Measurements from ENCODE around the gene LRMDA.
A peak's percentile ranks its signal among the peaks of the same experiment; 100 is the strongest.
"Not testable (repeated sequence)": the region's sequence is repeated elsewhere in the genome, so short reads cannot be mapped to it uniquely, and the experiment has no call there.

Gene LRMDA

DNA sequence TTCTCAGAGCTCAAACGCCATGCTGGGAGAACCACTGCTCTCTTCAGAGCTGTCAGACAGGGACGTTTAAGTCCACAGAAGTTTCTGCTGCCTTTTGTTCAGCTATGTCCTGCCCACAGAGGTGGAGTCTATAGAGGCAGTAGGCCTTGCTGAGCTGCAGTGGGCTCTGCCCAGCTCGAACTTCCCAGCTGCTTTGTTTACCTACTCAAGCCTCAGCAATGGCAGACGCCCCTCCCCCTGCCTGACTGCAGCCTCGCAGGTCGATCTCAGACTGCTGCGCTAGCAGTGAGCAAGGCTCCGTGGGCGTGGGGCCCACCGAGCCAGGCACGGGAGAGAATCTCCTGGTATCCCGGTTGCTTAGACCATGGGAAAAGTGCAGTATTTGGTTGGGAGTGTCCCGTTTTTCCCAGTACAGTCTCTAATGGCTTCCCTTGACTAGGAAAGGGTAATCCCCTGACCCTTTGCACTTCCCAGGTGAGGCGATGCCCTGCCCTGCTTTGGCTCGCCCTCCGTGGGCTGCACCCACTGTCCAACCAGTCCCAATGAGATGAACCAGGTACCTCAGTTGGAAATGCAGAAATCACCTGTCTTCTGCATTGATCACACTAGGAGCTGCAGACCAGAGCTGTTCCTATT is 89.9 kb downstream of the LRMDA start:
- not testable (repeated sequence) for H3K4me1 ChIP-seq (ENCODE audit: control insufficient read depth, insufficient read depth, low read length, unreplicated experiment); H2AFZ ChIP-seq (ENCODE audit: low read length, unreplicated experiment); H3K27ac ChIP-seq (ENCODE audit: low read depth, low read length); H3K27me3 ChIP-seq (ENCODE audit: insufficient read depth, low read length); H3K79me2 ChIP-seq (ENCODE audit: control insufficient read depth, insufficient read depth, low read length, unreplicated experiment); H3K36me3 ChIP-seq (ENCODE audit: insufficient read depth, low read length); H3K4me3 ChIP-seq (ENCODE audit: low read depth, low read length)

DNA sequence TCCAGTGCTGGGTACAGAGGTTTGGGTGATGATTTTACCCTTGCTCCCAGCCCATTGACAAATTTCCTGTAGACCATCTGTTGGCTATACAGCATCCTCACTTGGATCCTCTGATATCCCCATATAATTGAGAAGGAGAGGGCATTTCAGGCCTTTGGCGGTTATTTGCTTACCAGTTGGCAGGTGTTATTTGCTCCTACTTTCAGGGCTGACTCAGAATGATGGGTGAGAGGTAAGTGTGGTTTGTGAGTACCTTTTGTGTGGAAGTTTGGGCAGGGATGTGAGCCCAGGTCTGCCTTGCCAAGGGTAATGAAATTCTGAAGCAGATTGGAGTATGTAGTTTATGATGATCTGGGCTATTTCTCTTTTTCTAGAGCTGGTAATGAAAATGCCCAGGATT is 93.6 kb downstream of the LRMDA start:
- Histone ChIP-seq H3K79me2 (ENCODE audit: control insufficient read depth, insufficient read depth, low read length, unreplicated experiment) (no peaks in the 10 kb centered on the region), H3K4me3 (ENCODE audit: low read depth, low read length) (no peak overlapping the region), H2AFZ (ENCODE audit: low read length, unreplicated experiment) (no peak overlapping the region), H3K27ac (ENCODE audit: low read depth, low read length) (no peak overlapping the region), H3K27me3 (ENCODE audit: insufficient read depth, low read length) (no peaks in the 10 kb centered on the region), H3K4me1 (ENCODE audit: control insufficient read depth, insufficient read depth, low read length, unreplicated experiment) (peaks cover 5% of the 10 kb centered on the region), H3K36me3 (ENCODE audit: insufficient read depth, low read length) (no peaks in the 10 kb centered on the region)

DNA sequence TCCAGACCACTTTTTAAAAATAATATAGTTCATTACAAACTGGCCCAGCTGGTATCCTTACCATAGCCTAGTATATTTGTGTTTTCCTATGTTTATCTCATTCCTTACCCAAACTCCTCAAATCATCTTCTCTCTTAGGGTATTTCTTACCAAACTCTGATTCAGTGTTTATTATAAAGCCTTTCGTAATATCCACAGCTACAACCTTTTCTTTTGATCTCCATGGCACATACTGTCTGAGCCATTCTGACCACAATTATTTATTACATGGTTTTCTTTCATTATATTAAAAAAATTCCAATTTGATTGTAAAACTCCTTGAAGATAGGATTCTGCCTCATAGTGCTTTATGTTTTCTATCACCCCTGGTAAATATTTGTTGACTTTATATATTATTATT is 94.2 kb downstream of the LRMDA start:
- Histone ChIP-seq H3K4me3 (ENCODE audit: low read depth, low read length) (no peak overlapping the region), H3K36me3 (ENCODE audit: insufficient read depth, low read length) (no peaks in the 10 kb centered on the region), H2AFZ (ENCODE audit: low read length, unreplicated experiment) (no peak overlapping the region), H3K79me2 (ENCODE audit: control insufficient read depth, insufficient read depth, low read length, unreplicated experiment) (no peaks in the 10 kb centered on the region), H3K27ac (ENCODE audit: low read depth, low read length) (no peak overlapping the region), H3K27me3 (ENCODE audit: insufficient read depth, low read length) (no peaks in the 10 kb centered on the region), H3K4me1 (ENCODE audit: control insufficient read depth, insufficient read depth, low read length, unreplicated experiment) (peaks cover 11% of the 10 kb centered on the region)

DNA sequence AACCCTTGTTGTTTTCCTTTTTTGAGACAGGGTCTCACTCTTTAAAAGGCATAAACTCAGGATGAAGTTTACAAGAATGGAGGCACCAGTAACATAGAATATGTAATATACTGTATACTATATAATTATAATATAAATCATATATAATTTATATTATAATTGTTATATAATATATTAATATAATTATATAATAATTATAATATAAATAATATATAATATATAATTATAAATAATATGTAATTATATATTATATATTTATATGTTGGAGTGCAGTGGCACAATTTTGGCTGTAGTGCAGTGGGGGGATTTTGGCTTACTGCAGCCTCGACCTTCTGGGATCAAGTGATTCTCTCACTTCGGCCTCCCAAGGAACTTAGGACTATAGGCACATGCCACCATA is 96.1 kb downstream of the LRMDA start:
- no peak overlapping the region for H2AFZ ChIP-seq (ENCODE audit: low read length, unreplicated experiment)
- H3K4me3 ChIP-seq (ENCODE audit: low read depth, low read length), result no peak overlapping the region
- H3K27ac ChIP-seq (ENCODE audit: low read depth, low read length), result no peak overlapping the region
- no peaks in the 10 kb centered on the region for H3K79me2 ChIP-seq (ENCODE audit: control insufficient read depth, insufficient read depth, low read length, unreplicated experiment)
- H3K4me1 ChIP-seq (ENCODE audit: control insufficient read depth, insufficient read depth, low read length, unreplicated experiment), result peaks cover 30% of the 10 kb centered on the region
- no peaks in the 10 kb centered on the region for H3K27me3 ChIP-seq (ENCODE audit: insufficient read depth, low read length)
- no peaks in the 10 kb centered on the region for H3K36me3 ChIP-seq (ENCODE audit: insufficient read depth, low read length)

DNA sequence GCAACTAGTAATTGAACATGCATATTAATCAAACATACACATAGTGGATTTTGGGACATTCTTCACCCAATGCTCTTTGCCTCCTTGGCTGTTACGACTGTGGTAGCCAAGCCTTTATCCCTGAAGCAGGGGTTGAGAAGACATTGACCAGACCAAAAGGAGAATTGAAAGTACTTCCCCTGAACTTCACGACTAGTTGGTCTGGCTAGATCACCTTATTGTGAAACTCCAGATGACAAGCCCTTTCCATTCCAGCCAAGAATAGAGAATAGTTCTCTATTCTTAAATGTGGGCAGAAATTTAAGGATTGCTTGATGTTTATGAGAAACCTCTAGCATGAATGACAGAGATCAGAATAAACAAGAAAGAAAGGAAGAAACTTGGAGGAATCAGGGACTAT is 97.0 kb downstream of the LRMDA start:
- H3K27me3 ChIP-seq (ENCODE audit: insufficient read depth, low read length), result no peaks in the 10 kb centered on the region
- H3K27ac ChIP-seq (ENCODE audit: low read depth, low read length), result no peak overlapping the region
- no peak overlapping the region for H3K4me3 ChIP-seq (ENCODE audit: low read depth, low read length)
- peaks cover 34% of the 10 kb centered on the region for H3K4me1 ChIP-seq (ENCODE audit: control insufficient read depth, insufficient read depth, low read length, unreplicated experiment)
- no peak overlapping the region for H2AFZ ChIP-seq (ENCODE audit: low read length, unreplicated experiment)
- no peaks in the 10 kb centered on the region for H3K36me3 ChIP-seq (ENCODE audit: insufficient read depth, low read length)
- no peaks in the 10 kb centered on the region for H3K79me2 ChIP-seq (ENCODE audit: control insufficient read depth, insufficient read depth, low read length, unreplicated experiment)

DNA sequence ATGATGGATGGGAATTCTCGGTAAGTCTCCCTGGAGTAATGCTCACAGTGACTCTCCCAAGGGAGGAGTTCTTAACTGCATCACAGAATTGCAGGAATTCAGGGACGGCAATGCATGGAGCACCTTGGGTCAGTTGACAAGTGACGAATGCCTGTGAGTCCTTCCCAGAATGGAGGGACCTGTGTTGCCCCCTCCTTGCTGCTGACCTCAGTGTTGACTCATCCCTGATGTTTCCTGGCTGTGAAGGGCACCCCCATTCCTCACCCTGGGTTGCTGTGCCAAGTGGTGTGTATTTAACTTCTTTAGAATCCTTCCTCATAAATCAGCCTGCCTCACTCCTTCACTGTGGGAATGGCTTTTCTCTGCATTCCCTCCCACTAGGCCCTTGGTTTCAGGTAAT is 98.9 kb downstream of the LRMDA start:
- Histone ChIP-seq H2AFZ (ENCODE audit: low read length, unreplicated experiment) (no peak overlapping the region), H3K27me3 (ENCODE audit: insufficient read depth, low read length) (no peaks in the 10 kb centered on the region), H3K79me2 (ENCODE audit: control insufficient read depth, insufficient read depth, low read length, unreplicated experiment) (no peaks in the 10 kb centered on the region), H3K4me1 (ENCODE audit: control insufficient read depth, insufficient read depth, low read length, unreplicated experiment) (peaks cover 29% of the 10 kb centered on the region), H3K36me3 (ENCODE audit: insufficient read depth, low read length) (no peaks in the 10 kb centered on the region), H3K27ac (ENCODE audit: low read depth, low read length) (peak overlapping the region; percentile 79), H3K4me3 (ENCODE audit: low read depth, low read length) (no peak overlapping the region)

DNA sequence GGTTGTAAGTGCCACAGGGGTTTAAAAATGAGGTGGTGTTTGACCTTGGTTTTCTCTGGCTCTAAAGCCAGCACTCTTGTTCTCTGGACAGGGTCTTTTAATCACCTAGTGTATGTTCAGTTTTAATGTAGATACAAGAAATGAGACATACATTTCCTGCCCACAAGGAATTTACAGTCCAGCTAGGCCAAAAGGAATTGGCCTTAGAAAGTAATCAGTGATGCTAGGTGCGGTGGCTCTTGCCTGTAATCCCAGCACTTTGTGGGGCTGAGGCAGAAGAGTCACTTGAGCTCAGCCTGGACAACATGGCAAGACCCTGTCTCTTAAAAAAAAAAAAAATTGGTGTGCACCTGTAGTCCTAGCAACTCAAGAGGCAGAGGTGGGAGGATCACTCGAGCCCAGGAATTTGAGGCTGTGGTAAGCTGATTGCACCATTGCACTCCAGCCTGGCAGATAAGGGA is 100.2 kb downstream of the LRMDA start:
- peak overlapping the region; percentile 79; the same call in 1 of the 2 replicates for H3K27ac ChIP-seq (ENCODE audit: low read depth, low read length)
- no peak overlapping the region for H2AFZ ChIP-seq (ENCODE audit: low read length, unreplicated experiment)
- H3K4me3 ChIP-seq (ENCODE audit: low read depth, low read length), result no peak overlapping the region
- peaks cover 29% of the 10 kb centered on the region for H3K4me1 ChIP-seq (ENCODE audit: control insufficient read depth, insufficient read depth, low read length, unreplicated experiment)
- H3K79me2 ChIP-seq (ENCODE audit: control insufficient read depth, insufficient read depth, low read length, unreplicated experiment), result no peaks in the 10 kb centered on the region
- H3K36me3 ChIP-seq (ENCODE audit: insufficient read depth, low read length), result no peaks in the 10 kb centered on the region
- no peaks in the 10 kb centered on the region for H3K27me3 ChIP-seq (ENCODE audit: insufficient read depth, low read length)

DNA sequence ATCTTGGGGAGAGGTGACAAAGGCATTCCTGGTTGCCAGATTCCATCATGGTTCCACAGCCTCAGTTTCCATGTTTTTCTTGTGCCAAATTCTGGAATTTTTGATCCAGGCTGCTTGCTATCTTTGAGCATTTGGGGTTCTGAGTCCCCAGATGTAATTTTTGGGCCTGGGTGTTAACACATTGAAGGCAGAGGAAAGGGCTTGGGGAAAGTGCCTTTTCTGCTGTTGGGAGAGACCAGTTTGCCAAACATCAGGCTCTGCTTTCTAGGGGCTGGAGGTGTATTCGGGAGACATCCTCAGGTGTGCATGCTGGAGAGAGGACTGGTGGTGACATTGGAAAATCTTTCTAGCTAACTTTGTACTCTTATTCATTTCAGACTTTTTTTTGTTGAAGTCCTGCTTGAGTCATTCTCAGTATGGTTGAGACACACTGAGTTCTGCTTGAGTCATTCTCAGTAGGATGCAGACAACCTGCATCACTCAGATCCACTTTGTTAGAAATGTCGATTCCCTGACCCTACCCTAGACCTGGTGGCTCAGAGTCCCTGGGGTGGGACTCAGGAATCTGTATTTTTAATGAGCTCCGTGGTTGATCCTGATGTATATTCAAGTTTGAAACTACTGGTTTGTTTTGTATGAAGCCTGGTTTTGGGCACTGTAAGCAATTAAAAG is 101.0 kb downstream of the LRMDA start:
- Histone ChIP-seq H3K36me3 (ENCODE audit: insufficient read depth, low read length) (no peaks in the 10 kb centered on the region), H3K27ac (ENCODE audit: low read depth, low read length) (peak overlapping the region; percentile 50), H3K27me3 (ENCODE audit: insufficient read depth, low read length) (no peaks in the 10 kb centered on the region), H3K4me1 (ENCODE audit: control insufficient read depth, insufficient read depth, low read length, unreplicated experiment) (peaks cover 29% of the 10 kb centered on the region), H3K79me2 (ENCODE audit: control insufficient read depth, insufficient read depth, low read length, unreplicated experiment) (no peaks in the 10 kb centered on the region), H2AFZ (ENCODE audit: low read length, unreplicated experiment) (no peak overlapping the region), H3K4me3 (ENCODE audit: low read depth, low read length) (no peak overlapping the region)

DNA sequence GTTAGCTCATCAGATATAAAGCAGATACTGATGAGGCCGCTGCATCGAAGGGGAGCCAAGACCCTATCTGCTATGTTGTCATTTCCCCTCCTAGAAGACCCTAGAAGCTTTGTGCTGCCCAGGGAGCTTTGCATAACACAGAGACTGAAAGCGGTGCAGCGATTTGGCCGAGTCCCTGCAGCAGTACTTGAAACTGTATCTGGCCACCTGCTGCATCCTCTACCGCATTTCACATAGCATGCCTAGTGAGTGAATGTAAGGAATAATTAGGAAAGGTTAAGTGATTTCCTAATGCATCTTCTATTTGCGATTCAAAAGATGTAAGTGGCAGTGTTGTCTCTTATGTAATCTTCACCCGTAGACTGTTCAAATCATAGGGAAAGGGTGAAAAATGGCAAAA is 106.7 kb downstream of the LRMDA start:
- no peak overlapping the region for H2AFZ ChIP-seq (ENCODE audit: low read length, unreplicated experiment)
- no peaks in the 10 kb centered on the region for H3K27me3 ChIP-seq (ENCODE audit: insufficient read depth, low read length)
- H3K79me2 ChIP-seq (ENCODE audit: control insufficient read depth, insufficient read depth, low read length, unreplicated experiment), result no peaks in the 10 kb centered on the region
- H3K27ac ChIP-seq (ENCODE audit: low read depth, low read length), result no peak overlapping the region
- H3K36me3 ChIP-seq (ENCODE audit: insufficient read depth, low read length), result no peaks in the 10 kb centered on the region
- peaks cover 4% of the 10 kb centered on the region for H3K4me1 ChIP-seq (ENCODE audit: control insufficient read depth, insufficient read depth, low read length, unreplicated experiment)
- H3K4me3 ChIP-seq (ENCODE audit: low read depth, low read length), result no peak overlapping the region

DNA sequence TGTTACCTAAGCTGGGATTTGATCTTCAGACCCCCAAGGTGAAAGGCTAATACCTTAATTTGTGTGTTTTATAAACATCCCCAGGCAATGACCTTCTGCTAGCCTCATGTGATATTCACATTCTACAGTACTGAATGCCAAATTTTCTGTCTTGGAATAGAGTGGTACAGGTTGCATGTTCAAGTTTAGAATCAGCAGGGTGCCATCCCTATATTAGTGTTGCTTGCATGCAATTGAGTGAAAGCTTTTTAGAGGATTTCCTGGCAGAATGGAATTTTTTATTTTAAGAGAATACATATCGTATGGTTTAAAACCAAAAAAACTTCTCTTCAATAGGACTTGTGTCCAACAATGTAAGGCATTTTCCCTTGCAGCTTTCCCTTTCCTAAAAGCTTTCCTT is 107.3 kb downstream of the LRMDA start:
- no peaks in the 10 kb centered on the region for H3K79me2 ChIP-seq (ENCODE audit: control insufficient read depth, insufficient read depth, low read length, unreplicated experiment)
- no peak overlapping the region for H3K4me3 ChIP-seq (ENCODE audit: low read depth, low read length)
- no peak overlapping the region for H2AFZ ChIP-seq (ENCODE audit: low read length, unreplicated experiment)
- no peaks in the 10 kb centered on the region for H3K27me3 ChIP-seq (ENCODE audit: insufficient read depth, low read length)
- no peaks in the 10 kb centered on the region for H3K36me3 ChIP-seq (ENCODE audit: insufficient read depth, low read length)
- peaks cover 5% of the 10 kb centered on the region for H3K4me1 ChIP-seq (ENCODE audit: control insufficient read depth, insufficient read depth, low read length, unreplicated experiment)
- H3K27ac ChIP-seq (ENCODE audit: low read depth, low read length), result no peak overlapping the region

DNA sequence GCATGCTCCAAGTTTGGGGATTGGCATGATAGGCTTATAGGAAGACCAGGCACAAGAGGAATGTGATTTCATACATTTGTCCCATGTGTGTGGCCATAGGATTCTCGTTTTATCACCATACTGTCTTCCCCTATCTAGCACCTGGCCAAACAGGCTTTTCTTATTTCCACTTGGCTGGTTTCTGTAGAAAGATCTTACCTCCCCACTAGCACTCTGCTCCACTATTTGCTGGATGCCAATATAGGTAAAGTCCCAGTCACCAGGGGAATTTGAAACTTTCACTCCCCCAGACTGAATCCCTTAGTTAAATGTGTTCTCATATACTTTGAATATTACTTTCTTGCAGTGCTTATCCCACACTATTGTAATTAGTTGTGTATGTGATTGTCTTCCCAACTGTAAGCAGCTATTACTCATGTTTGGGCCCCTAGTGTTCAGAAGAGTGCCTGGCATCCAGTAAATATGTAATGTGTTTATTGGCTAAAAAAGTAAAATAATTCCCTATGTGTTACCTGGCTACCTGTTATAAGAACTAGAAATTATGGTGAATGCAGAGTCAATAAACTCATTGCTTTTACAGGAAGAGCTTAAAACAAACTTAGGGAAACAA is 109.0 kb downstream of the LRMDA start:
- H3K27me3 ChIP-seq (ENCODE audit: insufficient read depth, low read length), result no peaks in the 10 kb centered on the region
- no peak overlapping the region for H3K4me3 ChIP-seq (ENCODE audit: low read depth, low read length)
- H3K27ac ChIP-seq (ENCODE audit: low read depth, low read length), result no peak overlapping the region
- H2AFZ ChIP-seq (ENCODE audit: low read length, unreplicated experiment), result no peak overlapping the region
- no peaks in the 10 kb centered on the region for H3K36me3 ChIP-seq (ENCODE audit: insufficient read depth, low read length)
- no peaks in the 10 kb centered on the region for H3K79me2 ChIP-seq (ENCODE audit: control insufficient read depth, insufficient read depth, low read length, unreplicated experiment)
- H3K4me1 ChIP-seq (ENCODE audit: control insufficient read depth, insufficient read depth, low read length, unreplicated experiment), result peaks cover 22% of the 10 kb centered on the region

Measured in ACC112 (cell line).